ENCODE measurements around the gene GCGR.

- TF ChIP-seq, protein P1, sequence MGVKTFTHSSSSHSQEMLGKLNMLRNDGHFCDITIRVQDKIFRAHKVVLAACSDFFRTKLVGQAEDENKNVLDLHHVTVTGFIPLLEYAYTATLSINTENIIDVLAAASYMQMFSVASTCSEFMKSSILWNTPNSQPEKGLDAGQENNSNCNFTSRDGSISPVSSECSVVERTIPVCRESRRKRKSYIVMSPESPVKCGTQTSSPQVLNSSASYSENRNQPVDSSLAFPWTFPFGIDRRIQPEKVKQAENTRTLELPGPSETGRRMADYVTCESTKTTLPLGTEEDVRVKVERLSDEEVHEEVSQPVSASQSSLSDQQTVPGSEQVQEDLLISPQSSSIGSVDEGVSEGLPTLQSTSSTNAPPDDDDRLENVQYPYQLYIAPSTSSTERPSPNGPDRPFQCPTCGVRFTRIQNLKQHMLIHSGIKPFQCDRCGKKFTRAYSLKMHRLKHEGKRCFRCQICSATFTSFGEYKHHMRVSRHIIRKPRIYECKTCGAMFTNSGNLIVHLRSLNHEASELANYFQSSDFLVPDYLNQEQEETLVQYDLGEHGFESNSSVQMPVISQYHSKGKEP (tag by site-specific recombination; IDR thresholded peaks at IDR 0.05) = no peak
- no peak for TF ChIP-seq CTCF (tag by site-specific recombination; IDR thresholded peaks at IDR 0.05)
- TF ChIP-seq, protein P2, sequence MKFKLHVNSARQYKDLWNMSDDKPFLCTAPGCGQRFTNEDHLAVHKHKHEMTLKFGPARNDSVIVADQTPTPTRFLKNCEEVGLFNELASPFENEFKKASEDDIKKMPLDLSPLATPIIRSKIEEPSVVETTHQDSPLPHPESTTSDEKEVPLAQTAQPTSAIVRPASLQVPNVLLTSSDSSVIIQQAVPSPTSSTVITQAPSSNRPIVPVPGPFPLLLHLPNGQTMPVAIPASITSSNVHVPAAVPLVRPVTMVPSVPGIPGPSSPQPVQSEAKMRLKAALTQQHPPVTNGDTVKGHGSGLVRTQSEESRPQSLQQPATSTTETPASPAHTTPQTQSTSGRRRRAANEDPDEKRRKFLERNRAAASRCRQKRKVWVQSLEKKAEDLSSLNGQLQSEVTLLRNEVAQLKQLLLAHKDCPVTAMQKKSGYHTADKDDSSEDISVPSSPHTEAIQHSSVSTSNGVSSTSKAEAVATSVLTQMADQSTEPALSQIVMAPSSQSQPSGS (tag by site-specific recombination; IDR thresholded peaks at IDR 0.05; ENCODE audit: low read depth) = no peak
- no peak for TF ChIP-seq ZNF792 (tag by site-specific recombination; IDR thresholded peaks at IDR 0.05)
- TF ChIP-seq GLI2 (tag by site-specific recombination; IDR thresholded peaks at IDR 0.05; ENCODE audit: borderline replicate concordance, low read depth) = no peak
Measured at GRCh38 chr17:81807210-81807719, 3.3 kb downstream of the GCGR start.
